WTC11 (cell line): ENCODE data around the gene DNAH14.

Experiments used
- CREB1 ChIP-seq: sonication (generic); formaldehyde crosslinking; IDR thresholded peaks from 2 replicates; pipeline ENCODE4 v1.8.0; 2023; ENCODE audit warnings: mild to moderate bottlenecking, missing genetic modification reagents
- CREM ChIP-seq: sonication (generic); formaldehyde crosslinking; IDR thresholded peaks from 2 replicates; pipeline ENCODE4 v1.8.1; 2022; ENCODE audit warnings: mild to moderate bottlenecking, missing genetic modification reagents, moderate library complexity
- CTCF ChIP-seq: fragments of 200-600 bp; IDR thresholded peaks from 2 replicates; pipeline ENCODE4 v1.8.0; 2022; ENCODE audit warnings: antibody characterized with exemption
- ESRRA ChIP-seq: sonication (generic); formaldehyde crosslinking; IDR thresholded peaks from 2 replicates; pipeline ENCODE4 v1.8.1; 2022; ENCODE audit warnings: mild to moderate bottlenecking, missing genetic modification reagents, borderline replicate concordance
- FOXK1 ChIP-seq: sonication (generic); formaldehyde crosslinking; IDR thresholded peaks from 2 replicates; pipeline ENCODE4 v1.8.0; 2022; ENCODE audit warnings: mild to moderate bottlenecking, moderate library complexity, missing genetic modification reagents
- FOXP1 ChIP-seq: sonication (generic); formaldehyde crosslinking; IDR thresholded peaks from 2 replicates; pipeline ENCODE4 v1.8.0; 2022; ENCODE audit warnings: missing genetic modification reagents, mild to moderate bottlenecking, moderate library complexity, borderline replicate concordance
- HMGXB4 ChIP-seq: sonication (generic); formaldehyde crosslinking; IDR thresholded peaks from 2 replicates; pipeline ENCODE4 v1.8.1; 2023; ENCODE audit warnings: mild to moderate bottlenecking, moderate library complexity, missing genetic modification reagents
- IRF1 ChIP-seq: sonication (generic); formaldehyde crosslinking; IDR thresholded peaks from 2 replicates; pipeline ENCODE4 v1.8.0; 2023; ENCODE audit warnings: missing genetic modification reagents
- NR2C2 ChIP-seq: sonication (generic); formaldehyde crosslinking; IDR thresholded peaks from 2 replicates; pipeline ENCODE4 v1.8.0; 2022; ENCODE audit warnings: mild to moderate bottlenecking, missing genetic modification reagents
- SP1 ChIP-seq: sonication (generic); formaldehyde crosslinking; conservative IDR thresholded peaks from 2 replicates; pipeline ENCODE4 v1.8.1; 2022; ENCODE audit warnings: missing genetic modification reagents
- TEAD1 ChIP-seq: sonication (generic); formaldehyde crosslinking; IDR thresholded peaks from 2 replicates; pipeline ENCODE4 v1.8.0; 2022; ENCODE audit warnings: mild to moderate bottlenecking, missing genetic modification reagents
- ZNF121 ChIP-seq: sonication (generic); formaldehyde crosslinking; IDR thresholded peaks from 2 replicates; pipeline ENCODE4 v1.8.0; 2023; ENCODE audit warnings: missing genetic modification reagents
- TF ChIP-seq, protein P1 (sequence below): sonication (generic); formaldehyde crosslinking; IDR thresholded peaks from 2 replicates; pipeline ENCODE4 v1.8.1; 2022; ENCODE audit warnings: low read depth, mild to moderate bottlenecking, moderate library complexity, missing genetic modification reagents, borderline replicate concordance

GRCh38 chr1:224957696-224958095 is 28.2 kb downstream of the DNAH14 start:
- TF ChIP-seq ZNF121 (no peak), CTCF (no peak), FOXP1 (CRISPR knock-in tag) (no peak), ESRRA (CRISPR knock-in tag) (no peak), TEAD1 (no peak), SP1 (CRISPR knock-in tag) (no peak), IRF1 (CRISPR knock-in tag) (no peak), NR2C2 (CRISPR knock-in tag) (no peak), CREM (CRISPR knock-in tag) (no peak), FOXK1 (CRISPR knock-in tag) (no peak), CREB1 (CRISPR knock-in tag) (no peak), HMGXB4 (no peak)
- TF ChIP-seq, protein P1, sequence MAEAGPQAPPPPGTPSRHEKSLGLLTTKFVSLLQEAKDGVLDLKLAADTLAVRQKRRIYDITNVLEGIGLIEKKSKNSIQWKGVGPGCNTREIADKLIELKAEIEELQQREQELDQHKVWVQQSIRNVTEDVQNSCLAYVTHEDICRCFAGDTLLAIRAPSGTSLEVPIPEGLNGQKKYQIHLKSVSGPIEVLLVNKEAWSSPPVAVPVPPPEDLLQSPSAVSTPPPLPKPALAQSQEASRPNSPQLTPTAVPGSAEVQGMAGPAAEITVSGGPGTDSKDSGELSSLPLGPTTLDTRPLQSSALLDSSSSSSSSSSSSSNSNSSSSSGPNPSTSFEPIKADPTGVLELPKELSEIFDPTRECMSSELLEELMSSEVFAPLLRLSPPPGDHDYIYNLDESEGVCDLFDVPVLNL (CRISPR knock-in tag), result no peak
